Large intestine (tissue), 3 donors: ENCODE data around the gene PKMYT1. TPM values are rescaled to one million over a fixed set of nuclear protein-coding genes. Genes with fewer than 3 reads are reported as not detected.
"Not testable (repeated sequence)": the region's sequence is repeated elsewhere in the genome, so short reads cannot be mapped to it uniquely, and the experiment has no call there.

Experiments
- DNase-seq, 2 donors: peaks; one replicate each; pipeline versions ENCODE4 v3.0.0 to v3.0.0-alpha.2; 2013
- H3K27ac ChIP-seq: one replicate; pipeline ENCODE4 v1.5.1; 2013; ENCODE audit warnings: low read length
- H3K27me3 ChIP-seq: 2 replicates; pipeline ENCODE4 v1.6.1; 2013; ENCODE audit warnings: low read length; ENCODE audit not compliant: control insufficient read depth, insufficient read depth
- H3K36me3 ChIP-seq: 2 replicates; pipeline ENCODE4 v1.6.1; 2013; ENCODE audit warnings: low read length; ENCODE audit not compliant: control insufficient read depth, insufficient read depth
- H3K4me1 ChIP-seq: one replicate; pipeline ENCODE4 v1.6.1; 2013; ENCODE audit warnings: low read length; ENCODE audit not compliant: control insufficient read depth, insufficient read depth
- H3K4me3 ChIP-seq: one replicate; pipeline ENCODE4 v1.5.1; 2013; ENCODE audit warnings: low read length
- H3K9me3 ChIP-seq: one replicate; pipeline ENCODE4 v1.6.1; 2013; ENCODE audit warnings: mild to moderate bottlenecking, low read depth, low read length, moderate library complexity; ENCODE audit not compliant: control insufficient read depth
- WGBS: methylation state at CpG from one replicate; pipeline ENCODE4 v1.1.5; 2013; ENCODE audit warnings: low lambda C conversion rate; ENCODE audit not compliant: insufficient coverage; 5-methylcytosine and 5-hydroxymethylcytosine counted together
- polyA plus RNA-seq: library from polyadenylated mRNA; unstranded; fragments of 120-200 nt; gene quantifications from one replicate; pipeline ENCODE4 v1.2.1, GENCODE V29; 2013

The PKMYT1 gene
- polyA plus RNA-seq, 1 donor = 11.0 TPM

DNA sequence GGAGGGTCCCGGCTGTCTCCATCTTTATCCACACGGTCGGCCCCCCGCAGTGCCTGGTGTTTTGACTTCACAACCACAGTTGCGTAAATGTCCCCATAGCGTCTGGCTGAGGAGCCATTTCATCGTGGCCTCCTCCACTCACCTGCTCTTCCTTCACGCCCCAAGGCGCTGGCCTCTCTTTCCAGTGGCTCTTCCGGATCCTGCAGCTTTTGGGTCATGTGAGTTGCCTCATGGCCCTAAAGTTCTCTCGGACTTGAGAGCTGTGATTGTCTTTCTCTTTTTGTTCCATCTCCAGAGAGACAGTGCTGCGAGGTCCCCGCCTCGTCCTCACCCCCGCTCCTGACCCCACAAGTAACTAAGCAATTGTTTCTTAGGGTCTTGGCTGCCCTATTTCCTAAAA lies 45.8 kb downstream of the PKMYT1 start:
- H3K27ac ChIP-seq = no peak overlapping the region
- H3K4me3 ChIP-seq = no peak overlapping the region
- H3K9me3 ChIP-seq = no peaks in the 10 kb centered on the region
- no peak for DNase-seq
- 92% methylated on average over 2 of the region's 15 CpGs for WGBS
- H3K36me3 ChIP-seq = peaks cover 42% of the 10 kb centered on the region
- no peaks in the 10 kb centered on the region for H3K4me1 ChIP-seq
- H3K27me3 ChIP-seq = no peaks in the 10 kb centered on the region

- no CpG with 5 or more reads among the region's 22 CpGs for WGBS
- Histone ChIP-seq H3K4me1 (no peaks in the 10 kb centered on the region), H3K36me3 (peaks cover 41% of the 10 kb centered on the region), H3K27me3 (no peaks in the 10 kb centered on the region), H3K27ac (no peak overlapping the region), H3K4me3 (no peak overlapping the region), H3K9me3 (no peaks in the 10 kb centered on the region)
- no peak for DNase-seq
These were observed 46.5 kb downstream of the PKMYT1 start for GRCh38 chr16:2933701-2934100.

- DNase-seq = no peak
- Histone ChIP-seq H3K36me3 (peaks cover 39% of the 10 kb centered on the region), H3K9me3 (no peaks in the 10 kb centered on the region), H3K27ac (no peak overlapping the region), H3K4me3 (no peak overlapping the region), H3K4me1 (no peaks in the 10 kb centered on the region), H3K27me3 (no peaks in the 10 kb centered on the region)
- no CpG with 5 or more reads among the region's 30 CpGs for WGBS
These were observed 47.1 kb downstream of the PKMYT1 start for GRCh38 chr16:2933136-2933535.

GRCh38 chr16:2931231-2931914 lies 48.9 kb downstream of the PKMYT1 start:
- H3K27ac ChIP-seq, H3K4me3 ChIP-seq, H3K27me3 ChIP-seq, DNase-seq, H3K4me1 ChIP-seq, H3K9me3 ChIP-seq: not testable (repeated sequence)
- H3K36me3 ChIP-seq = peaks cover 26% of the 10 kb centered on the region
- no CpG with 5 or more reads among the region's 13 CpGs for WGBS

GRCh38 chr16:2930236-2930635 lies 50.0 kb downstream of the PKMYT1 start:
- no peaks in the 10 kb centered on the region for H3K9me3 ChIP-seq
- no peak for DNase-seq
- no CpG with 5 or more reads among the region's 15 CpGs for WGBS
- H3K27me3 ChIP-seq = no peaks in the 10 kb centered on the region
- no peak overlapping the region for H3K4me3 ChIP-seq
- peaks cover 23% of the 10 kb centered on the region for H3K36me3 ChIP-seq
- no peak overlapping the region for H3K27ac ChIP-seq
- peaks cover 2% of the 10 kb centered on the region for H3K4me1 ChIP-seq

DNA sequence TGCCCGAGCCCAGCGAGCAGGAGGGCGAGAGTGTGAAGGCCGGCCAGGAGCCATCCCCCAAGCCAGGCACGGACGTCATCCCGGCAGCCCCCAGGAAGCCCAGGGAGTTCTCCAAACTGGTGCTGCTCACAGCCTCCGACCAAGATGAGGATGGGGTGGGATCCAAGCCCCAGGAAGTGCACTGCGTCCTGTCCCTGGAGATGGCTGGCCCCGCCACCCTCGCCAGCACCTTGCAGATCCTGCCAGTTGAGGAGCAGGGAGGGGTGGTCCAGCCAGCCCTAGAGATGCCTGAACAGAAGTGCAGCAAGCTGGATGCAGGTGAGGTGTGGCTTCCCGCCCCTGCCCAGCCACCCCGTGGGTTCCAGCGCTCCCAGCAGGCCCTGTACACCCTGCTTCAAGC lies 50.6 kb downstream of the PKMYT1 start:
- Histone ChIP-seq H3K9me3 (peaks cover 4% of the 10 kb centered on the region), H3K4me1 (peaks cover 2% of the 10 kb centered on the region), H3K36me3 (peaks cover 20% of the 10 kb centered on the region), H3K27me3 (peaks cover 2% of the 10 kb centered on the region), H3K4me3 (no peak overlapping the region), H3K27ac (no peak overlapping the region)
- no peak for DNase-seq
- WGBS = no CpG with 5 or more reads among the region's 14 CpGs

DNA sequence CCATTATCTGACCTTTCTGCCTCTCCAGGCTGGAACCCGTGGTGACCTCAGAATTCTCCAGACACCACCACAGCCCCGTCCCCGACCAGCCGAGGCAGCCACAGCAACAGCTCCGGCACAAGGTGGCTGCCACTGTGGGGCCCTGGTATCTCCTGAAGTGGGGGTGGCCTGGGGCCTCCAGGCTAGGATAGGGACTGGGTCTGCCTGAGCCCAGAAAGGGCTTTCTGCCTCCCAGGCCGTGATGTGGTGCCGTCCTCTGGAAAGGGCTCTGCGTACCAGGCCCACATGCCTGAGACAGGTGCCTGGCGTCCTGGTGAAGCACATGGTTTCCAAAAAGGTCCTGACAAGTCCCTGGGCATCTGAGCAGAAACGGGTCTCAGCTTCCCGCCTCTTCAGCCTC lies 51.5 kb downstream of the PKMYT1 start:
- Histone ChIP-seq H3K9me3 (peaks cover 4% of the 10 kb centered on the region), H3K4me1 (peaks cover 2% of the 10 kb centered on the region), H3K4me3 (no peak overlapping the region), H3K36me3 (peaks cover 12% of the 10 kb centered on the region), H3K27me3 (peaks cover 2% of the 10 kb centered on the region), H3K27ac (no peak overlapping the region)
- WGBS = no CpG with 5 or more reads among the region's 11 CpGs
- DNase-seq = no peak

GRCh38 chr16:2928151-2928550 lies 52.1 kb downstream of the PKMYT1 start:
- H3K4me1 ChIP-seq, H3K9me3 ChIP-seq, H3K4me3 ChIP-seq, H3K27me3 ChIP-seq, H3K36me3 ChIP-seq, DNase-seq, H3K27ac ChIP-seq: not testable (repeated sequence)
- no CpG with 5 or more reads among the region's 4 CpGs for WGBS

- H3K36me3 ChIP-seq = peaks cover 13% of the 10 kb centered on the region
- no peak overlapping the region for H3K4me3 ChIP-seq
- no peak overlapping the region for H3K27ac ChIP-seq
- peaks cover 4% of the 10 kb centered on the region for H3K9me3 ChIP-seq
- no CpG with 5 or more reads among the region's 19 CpGs for WGBS
- H3K4me1 ChIP-seq = peaks cover 2% of the 10 kb centered on the region
- DNase-seq = peak; percentile 82 to 84
- H3K27me3 ChIP-seq = peaks cover 2% of the 10 kb centered on the region
These were observed 53.1 kb downstream of the PKMYT1 start for GRCh38 chr16:2927010-2927646.

GRCh38 chr16:2926650-2926999 lies 53.6 kb downstream of the PKMYT1 start:
- WGBS = 100% methylated on average over 1 of the region's 5 CpGs
- H3K4me3 ChIP-seq = no peak overlapping the region
- H3K36me3 ChIP-seq = peaks cover 14% of the 10 kb centered on the region

More at GRCh38 chr16:2926650-2926999, 53.6 kb downstream of the PKMYT1 start:
- DNase-seq = no peak
- Histone ChIP-seq H3K9me3 (peaks cover 4% of the 10 kb centered on the region), H3K4me1 (peaks cover 2% of the 10 kb centered on the region), H3K27me3 (peaks cover 2% of the 10 kb centered on the region), H3K27ac (no peak overlapping the region)
